ENCODE results near the gene FRMPD3. TPM values are rescaled to one million over a fixed set of nuclear protein-coding genes. Genes with fewer than 3 reads are reported as not detected.

The FRMPD3 gene
- total and polyA plus RNA-seq, 2 experiments from 2014 or later, result 0.11 to 1.4 TPM

GRCh38 chrX:107482046-107482445 is 32.6 kb downstream of the FRMPD3 start (continued):
- no peak for TF ChIP-seq ZNF462 (CRISPR knock-in tag; IDR thresholded peaks at IDR 0.05)
- TF ChIP-seq EZH2 (IDR thresholded peaks at IDR 0.05; ENCODE audit: low read depth, unreplicated experiment), result no peak
- no peak for TF ChIP-seq NANOG (IDR thresholded peaks at IDR 0.05; ENCODE audit: borderline replicate concordance)

- H3K27me3 ChIP-seq (ENCODE audit: insufficient read depth), result no peaks in the 10 kb centered on the region
- H4K20me1 ChIP-seq (replicated peaks; ENCODE audit: insufficient read depth), result no peaks in the 10 kb centered on the region
- Mint-ChIP-seq H3K27me3 (ENCODE audit: insufficient read depth, low read depth, poor library complexity) (peaks cover 2% of the 10 kb centered on the region), H3K9me3 (no peaks in the 10 kb centered on the region), H3K4me1 (peaks cover 6% of the 10 kb centered on the region; the same call in 1 of the 3 replicates), H3K36me3 (ENCODE audit: low read depth) (no peaks in the 10 kb centered on the region), H3K27ac (no peak overlapping the region), H3K4me3 (no peak overlapping the region)
- H3K79me2 ChIP-seq (replicated peaks; ENCODE audit: insufficient read depth), result no peaks in the 10 kb centered on the region
- no peaks in the 10 kb centered on the region for H3K9me2 ChIP-seq (ENCODE audit: insufficient read depth)
- H3K4me3 ChIP-seq, result no peak overlapping the region
- DNase-seq (ENCODE audit: low spot score) (peak; percentile 27), ATAC-seq (peak; percentile 79)
- H3K4me1 ChIP-seq (ENCODE audit: insufficient read depth), result no peaks in the 10 kb centered on the region
- H2AFZ ChIP-seq, result no peak overlapping the region
- H3K4me2 ChIP-seq, result no peak overlapping the region
- H3F3A ChIP-seq (replicated peaks; ENCODE audit: low read depth), result no peaks in the 10 kb centered on the region
- no peaks in the 10 kb centered on the region for H3K36me3 ChIP-seq (ENCODE audit: insufficient read depth)
- H3K27ac ChIP-seq (ENCODE audit: low read depth), result no peak overlapping the region
- TF ChIP-seq STAT1 (IDR thresholded peaks at IDR 0.05; ENCODE audit: unreplicated experiment) (no peak), POLR2AphosphoS5 (IDR thresholded peaks at IDR 0.05; ENCODE audit: low read depth) (no peak), CREB1 (CRISPR knock-in tag; IDR thresholded peaks at IDR 0.05; ENCODE audit: low read depth) (peak; percentile 39; the same call in 1 of the 2 replicates)
Measured at GRCh38 chrX:107484002-107484726, 34.7 kb downstream of the FRMPD3 start.

Measured in GM23338 (cell line).